Ureter (tissue), 1 donor: ENCODE measurements around the gene ALX4. TPM values are rescaled to one million over a fixed set of nuclear protein-coding genes. Genes with fewer than 3 reads are reported as not detected.

Experiments
- DNase-seq: peaks from one replicate; pipeline ENCODE4 v3.0.0-alpha.2; 2020; ENCODE audit warnings: low spot score
- total RNA-seq: library from RNA; stranded (reverse); gene quantifications from one replicate; pipeline ENCODE4 v1.2.4, GENCODE V29; 2023
- donor health status: DM: yes; HTN: yes; CAD: no.

Gene ALX4
- total RNA-seq, 1 donor from 2014 or later = not detected

GRCh38 chr11:44300844-44301563, 8.9 kb downstream of the ALX4 start:
- DNase-seq = no peak

- no peak for DNase-seq
Observed at GRCh38 chr11:44298862-44299261, 11.1 kb downstream of the ALX4 start.

GRCh38 chr11:44290208-44290607, 19.7 kb downstream of the ALX4 start:
- DNase-seq = no peak

GRCh38 chr11:44288133-44288526, 21.8 kb downstream of the ALX4 start:
- no peak for DNase-seq

- DNase-seq = no peak
Observed at GRCh38 chr11:44286911-44287310, 23.0 kb downstream of the ALX4 start.

- DNase-seq = no peak
Observed at GRCh38 chr11:44286268-44286880, 23.6 kb downstream of the ALX4 start.

- DNase-seq = no peak
Observed at GRCh38 chr11:44285756-44286155, 24.2 kb downstream of the ALX4 start.

- no peak for DNase-seq
Observed at GRCh38 chr11:44282620-44283019, 27.3 kb downstream of the ALX4 start.

- no peak for DNase-seq
Observed at GRCh38 chr11:44281151-44281550, 28.8 kb downstream of the ALX4 start.

- DNase-seq = no peak
Observed at GRCh38 chr11:44280257-44280656, 29.7 kb downstream of the ALX4 start.

GRCh38 chr11:44279483-44279882, 30.5 kb downstream of the ALX4 start:
- no peak for DNase-seq

GRCh38 chr11:44277196-44278090, 32.5 kb downstream of the ALX4 start:
- no peak for DNase-seq

GRCh38 chr11:44275961-44276550, 33.9 kb downstream of the ALX4 start:
- DNase-seq = no peak

- no peak for DNase-seq
Observed at GRCh38 chr11:44275241-44275640, 34.7 kb downstream of the ALX4 start.

GRCh38 chr11:44274404-44274803, 35.5 kb downstream of the ALX4 start:
- no peak for DNase-seq

GRCh38 chr11:44271286-44271685, 38.7 kb downstream of the ALX4 start:
- DNase-seq = no peak

- no peak for DNase-seq
Observed at GRCh38 chr11:44270403-44271273, 39.3 kb downstream of the ALX4 start.

GRCh38 chr11:44269369-44270351, 40.3 kb downstream of the ALX4 start:
- DNase-seq = no peak

- DNase-seq = no peak
Observed at GRCh38 chr11:44268614-44269080, 41.3 kb downstream of the ALX4 start.
